A549 (cell line): ENCODE data around the gene ULK4. TPM values are rescaled to one million over a fixed set of nuclear protein-coding genes. Genes with fewer than 3 reads are reported as not detected.

Experiments used
- ATAC-seq, 2 experiments: fragments of 200-7000 bp in 1 of 2; fragments of >200 bp in 1 of 2; cut with Nextera tagmentation in 1 of 2; cut with Tn5 transposase in 1 of 2; 3 replicates each; pipeline versions ENCODE4 v1.8.0 to v1.9.1; 2018 to 2020; ENCODE audit warnings: mild to moderate bottlenecking in 1 of 2, moderate library complexity in 1 of 2
- CTCF ChIA-PET: fragments of 300-600 bp; sonication (Branson Sonifier 250); formaldehyde crosslinking; extraction: SDS; loops from one replicate; lab custom pipeline; 2021; ENCODE audit warnings: antibody characterized with exemption, inconsistent platforms; lab: Yijun Ruan, JAX
- POLR2A ChIA-PET: fragments of 350-600 bp; formaldehyde crosslinking; extraction: SDS; loops from one replicate; lab custom pipeline; 2021; ENCODE audit warnings: antibody characterized with exemption, inconsistent platforms; lab: Yijun Ruan, JAX
- DNase-seq, 2 experiments: peaks; one replicate each; pipeline versions ENCODE4 v3.0.0 to v3.0.0-alpha.2; 2011 to 2016; ENCODE audit warnings: low read depth in 1 of 2, low spot score in 1 of 2
- FAIRE-seq: peaks from 2 replicates; lab custom pipeline; 2011; peaks lifted over from hg19 to GRCh38; lab: Jason Lieb, UNC
- H3K27ac ChIP-seq, 2 experiments: fragments of >200 bp; sonication (Bioruptor Twin); formaldehyde crosslinking; 3 replicates each; pipeline ENCODE4 v1.5.1; 2016 to 2017
- H3K4me1 ChIP-seq: fragments of >200 bp; sonication (Bioruptor Twin); formaldehyde crosslinking; 3 replicates; pipeline ENCODE4 v1.6.1; 2016
- H3K4me2 ChIP-seq: fragments of >200 bp; sonication (Bioruptor Twin); formaldehyde crosslinking; 3 replicates; pipeline ENCODE4 v1.6.1; 2016
- H3K4me3 ChIP-seq: fragments of >200 bp; sonication (Bioruptor Twin); formaldehyde crosslinking; 3 replicates; pipeline ENCODE4 v1.5.1; 2016
- H3K9me3 ChIP-seq: fragments of >200 bp; sonication (Bioruptor Twin); formaldehyde crosslinking; 3 replicates; pipeline ENCODE4 v1.6.1; 2016
- CEBPB ChIP-seq, 2 experiments: fragments of >200 bp in 1 of 2; sonication (Bioruptor Twin) in 1 of 2; formaldehyde crosslinking in 1 of 2; IDR thresholded peaks; 2 replicates each; pipeline ENCODE4 v1.6.1; 2012 to 2016
- E2F6 ChIP-seq: IDR thresholded peaks from 2 replicates; pipeline ENCODE4 v1.6.1; 2012; ENCODE audit warnings: low read depth, borderline replicate concordance
- FOSB ChIP-seq: fragments of 250-450 bp; sonication (Bioruptor Pico); IDR thresholded peaks from 2 replicates; pipeline ENCODE4 v1.5.0; 2020; ENCODE audit warnings: mild to moderate bottlenecking, moderate library complexity
- GATA3 ChIP-seq: IDR thresholded peaks from 2 replicates; pipeline ENCODE4 v1.6.1; 2012; ENCODE audit warnings: borderline replicate concordance
- HDAC2 ChIP-seq: fragments of 200-600 bp; sonication (generic); IDR thresholded peaks from 2 replicates; pipeline ENCODE4 v1.6.1; 2016
- HMGXB4 ChIP-seq: fragments of 250-450 bp; sonication (Bioruptor Pico); IDR thresholded peaks from 2 replicates; pipeline ENCODE4 v1.5.0; 2021; ENCODE audit warnings: mild to moderate bottlenecking, moderate library complexity, borderline replicate concordance
- HOXB5 ChIP-seq: fragments of 250-450 bp; sonication (Bioruptor Pico); IDR thresholded peaks from 2 replicates; pipeline ENCODE4 v1.5.0; 2020; ENCODE audit warnings: mild to moderate bottlenecking, moderate library complexity
- JUNB ChIP-seq: fragments of >200 bp; sonication (Bioruptor Twin); formaldehyde crosslinking; IDR thresholded peaks from 2 replicates; pipeline ENCODE4 v1.6.1; 2016
- KDM5A ChIP-seq: fragments of 200-600 bp; sonication (generic); IDR thresholded peaks from 2 replicates; pipeline ENCODE4 v1.6.1; 2016; ENCODE audit warnings: antibody characterized with exemption, mild to moderate bottlenecking
- MAZ ChIP-seq: fragments of 150-350 bp; IDR thresholded peaks from 2 replicates; pipeline ENCODE4 v1.6.1; 2014; ENCODE audit warnings: antibody characterized with exemption, low read depth, low read length, borderline replicate concordance
- PHF8 ChIP-seq: fragments of 200-600 bp; sonication (generic); IDR thresholded peaks from 2 replicates; pipeline ENCODE4 v1.6.1; 2016; ENCODE audit warnings: low read depth, mild to moderate bottlenecking, antibody characterized with exemption, moderate library complexity, borderline replicate concordance
- RAD21 ChIP-seq, 2 experiments: fragments of >200 bp in 1 of 2; sonication (Bioruptor Twin) in 1 of 2; formaldehyde crosslinking in 1 of 2; IDR thresholded peaks in 1 of 2; conservative IDR thresholded peaks in 1 of 2; 2 replicates in 1 of 2; 3 replicates in 1 of 2; pipeline ENCODE4 v1.6.1; 2012 to 2018; ENCODE audit warnings: inconsistent platforms in 1 of 2
- REST ChIP-seq: fragments of 200-600 bp; sonication (generic); IDR thresholded peaks from 2 replicates; pipeline ENCODE4 v1.6.1; 2016; ENCODE audit warnings: antibody characterized with exemption, mild to moderate bottlenecking, moderate library complexity
- SMC3 ChIP-seq: fragments of >200 bp; sonication (Bioruptor Twin); formaldehyde crosslinking; IDR thresholded peaks from 3 replicates; pipeline ENCODE4 v1.6.1; 2018; ENCODE audit warnings: inconsistent platforms
- SREBF2 ChIP-seq: fragments of 450-650 bp; IDR thresholded peaks from 2 replicates; pipeline ENCODE4 v1.6.1; 2014; ENCODE audit warnings: mild to moderate bottlenecking, moderate library complexity
- TFCP2L1 ChIP-seq: fragments of 250-450 bp; sonication (Bioruptor Pico); IDR thresholded peaks from 2 replicates; pipeline ENCODE4 v1.5.0; 2021; ENCODE audit warnings: mild to moderate bottlenecking
- ZFP36 ChIP-seq: fragments of 450-650 bp; IDR thresholded peaks from 2 replicates; pipeline ENCODE4 v1.6.1; 2014; ENCODE audit warnings: borderline replicate concordance; ENCODE audit not compliant: partially characterized antibody
- ZNF302 ChIP-seq: fragments of 250-450 bp; sonication (Bioruptor Pico); IDR thresholded peaks from 2 replicates; pipeline ENCODE4 v1.9.0; 2021; ENCODE audit warnings: inconsistent platforms, mild to moderate bottlenecking, moderate library complexity
- ZSCAN20 ChIP-seq: fragments of 250-450 bp; sonication (Bioruptor Pico); IDR thresholded peaks from 2 replicates; pipeline ENCODE4 v1.8.0; 2022; ENCODE audit warnings: mild to moderate bottlenecking, moderate library complexity
- WGBS: methylation state at CpG from one replicate; pipeline ENCODE4 v1.1.6; 2017; ENCODE audit errors: missing lambda C conversion rate; 5-methylcytosine and 5-hydroxymethylcytosine counted together
- polyA plus RNA-seq, 4 experiments: library from polyadenylated mRNA; depleted of rRNA in 3 of 4; stranded (reverse); fragments of >200 nt; fragmentation: RNase III in 1 of 4; extraction: RNeasy Plus Mini Kit Qiagen cat#74134 plus additional on column Dnase treatment in 1 of 4; gene quantifications; 2 replicates in 3 of 4; 3 replicates in 1 of 4; pipeline ENCODE4 v1.2.3, GENCODE V29; 2011 to 2017

ULK4 gene
- polyA plus RNA-seq, 2 of the 4 experiments (the other 2 are of a cell fraction) = 4.9 to 7.7 TPM

GRCh38 chr3:41521010-41521655 is 440.8 kb downstream of the ULK4 start:
- CTCF ChIA-PET = interaction anchor here (0.6 kb wide), 1 partner anchor 193 kb away, joined by 5 read pairs; no protein-coding TSS in a partner anchor
- no peak for FAIRE-seq
- no peak for TF ChIP-seq HDAC2
- TF ChIP-seq RAD21 (conservative IDR thresholded peaks at IDR 0.05 in 1 of 2, IDR thresholded peaks at IDR 0.05 in 1 of 2) = no peak
- TF ChIP-seq ZSCAN20 (CRISPR knock-in tag) = no peak
- TF ChIP-seq TFCP2L1 (CRISPR knock-in tag) = no peak
- TF ChIP-seq FOSB = no peak
- TF ChIP-seq REST = no peak
- no peak for TF ChIP-seq KDM5A
- no peak for TF ChIP-seq HMGXB4
- no peak for TF ChIP-seq ZFP36
- TF ChIP-seq ZNF302 (CRISPR knock-in tag) = no peak
- no peak for TF ChIP-seq SMC3
- TF ChIP-seq PHF8 = no peak
- TF ChIP-seq MAZ = no peak
- no peak for TF ChIP-seq GATA3
- no peak for TF ChIP-seq SREBF2
- TF ChIP-seq JUNB = no peak
- TF ChIP-seq HOXB5 (CRISPR knock-in tag) = no peak
- no peak for DNase-seq
- Histone ChIP-seq H3K27ac (no peak overlapping the region), H3K4me3 (no peak overlapping the region), H3K9me3 (no peaks in the 10 kb centered on the region), H3K4me1 (no peaks in the 10 kb centered on the region), H3K4me2 (no peak overlapping the region)
- 18% methylated on average over 1 of the region's 1 CpG for WGBS
- ATAC-seq = no peak
- POLR2A ChIA-PET = no interaction called here

- ChIA-PET POLR2A (no interaction called here), CTCF (no interaction called here)
- Histone ChIP-seq H3K4me3 (no peak overlapping the region), H3K27ac (no peak overlapping the region), H3K4me2 (no peak overlapping the region), H3K9me3 (no peaks in the 10 kb centered on the region), H3K4me1 (no peaks in the 10 kb centered on the region)
- FAIRE-seq (no peak), DNase-seq (no peak), ATAC-seq (no peak)
- WGBS = 53% methylated on average over 2 of the region's 2 CpGs
- no peak for TF ChIP-seq E2F6
- no peak for TF ChIP-seq CEBPB (IDR thresholded peaks at IDR 0.05)
- no peak for TF ChIP-seq SREBF2
These were observed 442.2 kb downstream of the ULK4 start for GRCh38 chr3:41519746-41520145.
